Left lung (tissue), 10 donors: ENCODE data around the gene SPO11. TPM values are rescaled to one million over a fixed set of nuclear protein-coding genes. Genes with fewer than 3 reads are reported as not detected.
"Not testable (repeated sequence)": the region's sequence is repeated elsewhere in the genome, so short reads cannot be mapped to it uniquely, and the experiment has no call there.

ENCODE experiments used
- ATAC-seq: fragments of 200-7000 bp; cut with Tn5 transposase; one replicate; pipeline ENCODE4 v1.9.1; 2020; ENCODE audit warnings: moderate library complexity
- DNase-seq, 4 donors: peaks; one replicate each; pipeline ENCODE4 v3.0.0-alpha.2; 2013 to 2020
- H3K27ac ChIP-seq, 2 donors: fragments of 200-600 bp; sonication (generic) in 1 of 2; one replicate each; pipeline versions ENCODE4 v1.5.0 to v1.8.0; 2020 to 2021
- H3K27me3 ChIP-seq, 2 donors: fragments of 200-600 bp; sonication (generic) in 1 of 2; one replicate each; pipeline versions ENCODE4 v1.5.0 to v1.8.0; 2020 to 2021
- H3K36me3 ChIP-seq, 2 donors: fragments of 200-600 bp; sonication (generic) in 1 of 2; one replicate each; pipeline versions ENCODE4 v1.5.0 to v1.8.0; 2020 to 2021
- H3K4me1 ChIP-seq, 2 donors: fragments of 200-600 bp; one replicate each; pipeline ENCODE4 v1.8.0; 2021
- H3K4me3 ChIP-seq, 2 donors: fragments of 200-600 bp; sonication (generic) in 1 of 2; one replicate each; pipeline versions ENCODE4 v1.5.0 to v1.8.0; 2020 to 2021; ENCODE audit warnings: mild to moderate bottlenecking in 1 of 2
- H3K9me3 ChIP-seq, 2 donors: fragments of 200-600 bp; sonication (generic) in 1 of 2; one replicate each; pipeline versions ENCODE4 v1.5.0 to v1.8.0; 2020 to 2021
- intact Hi-C, 2 donors: fragments of 100-400 bp; cut with DNase I; formaldehyde crosslinking; loops; one replicate each; pipeline versions ENCODE4 v1.11.2 to v1.14.2; 2022
- polyA plus RNA-seq, 6 donors: library from polyadenylated mRNA; unstranded; fragments of 120-200 nt; gene quantifications; one replicate each; pipeline ENCODE4 v1.2.1, GENCODE V29; 2013; ENCODE audit not compliant: insufficient read length in 6 of 6
- total RNA-seq, 2 donors: library from RNA; stranded (reverse); fragmentation: NEBNext Ultra II Directional; extraction: Animal tissue kit (Norgen Biotek cat#: 25700); gene quantifications; one replicate each; pipeline ENCODE4 v1.2.1, GENCODE V29; 2021
- TF ChIP-seq, protein P1 (sequence below), 2 donors: fragments of 200-600 bp; sonication (generic) in 1 of 2; IDR thresholded peaks; one replicate each; pipeline versions ENCODE4 v1.5.0 to v1.8.0; 2021; ENCODE audit warnings: antibody characterized with exemption in 2 of 2
- donor health status: DM: no; HTN: yes; CAD: no.
- donor health status: DM: no; HTN: no; CAD: no.

SPO11 gene
- total and polyA plus RNA-seq, 8 donors, result not detected

DNA sequence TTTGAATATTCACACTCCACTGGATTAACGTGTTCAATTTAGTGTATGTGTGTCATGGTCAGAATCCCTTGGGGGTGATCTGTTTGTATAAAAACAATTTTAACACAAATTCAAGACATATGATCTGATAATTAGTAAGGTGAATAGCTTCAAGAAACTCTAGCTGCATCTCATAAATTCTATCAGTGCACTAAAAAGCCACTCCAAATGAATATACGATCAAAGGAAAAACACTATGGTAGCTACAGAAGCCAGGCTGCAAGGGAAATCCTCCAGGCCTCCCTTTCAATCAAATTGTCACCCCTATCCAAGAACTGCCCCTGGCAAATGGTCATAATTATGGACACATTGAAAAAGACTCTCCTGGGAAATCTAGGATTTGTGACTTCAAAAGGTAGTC lies 12.1 kb downstream of the SPO11 start:
- H3K27ac ChIP-seq, result no peak overlapping the region
- ATAC-seq, result no peak
- no peaks in the 10 kb centered on the region for H3K4me1 ChIP-seq
- intact Hi-C loops, result no loop called here
- H3K36me3 ChIP-seq, result no peaks in the 10 kb centered on the region
- TF ChIP-seq, protein P1, sequence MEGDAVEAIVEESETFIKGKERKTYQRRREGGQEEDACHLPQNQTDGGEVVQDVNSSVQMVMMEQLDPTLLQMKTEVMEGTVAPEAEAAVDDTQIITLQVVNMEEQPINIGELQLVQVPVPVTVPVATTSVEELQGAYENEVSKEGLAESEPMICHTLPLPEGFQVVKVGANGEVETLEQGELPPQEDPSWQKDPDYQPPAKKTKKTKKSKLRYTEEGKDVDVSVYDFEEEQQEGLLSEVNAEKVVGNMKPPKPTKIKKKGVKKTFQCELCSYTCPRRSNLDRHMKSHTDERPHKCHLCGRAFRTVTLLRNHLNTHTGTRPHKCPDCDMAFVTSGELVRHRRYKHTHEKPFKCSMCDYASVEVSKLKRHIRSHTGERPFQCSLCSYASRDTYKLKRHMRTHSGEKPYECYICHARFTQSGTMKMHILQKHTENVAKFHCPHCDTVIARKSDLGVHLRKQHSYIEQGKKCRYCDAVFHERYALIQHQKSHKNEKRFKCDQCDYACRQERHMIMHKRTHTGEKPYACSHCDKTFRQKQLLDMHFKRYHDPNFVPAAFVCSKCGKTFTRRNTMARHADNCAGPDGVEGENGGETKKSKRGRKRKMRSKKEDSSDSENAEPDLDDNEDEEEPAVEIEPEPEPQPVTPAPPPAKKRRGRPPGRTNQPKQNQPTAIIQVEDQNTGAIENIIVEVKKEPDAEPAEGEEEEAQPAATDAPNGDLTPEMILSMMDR (IDR thresholded peaks at IDR 0.05), result no peak
- no peak for DNase-seq
- no peak overlapping the region for H3K4me3 ChIP-seq
- H3K9me3 ChIP-seq, result no peaks in the 10 kb centered on the region
- peaks cover 3 to 45% of the 10 kb centered on the region in 2 donors for H3K27me3 ChIP-seq

DNA sequence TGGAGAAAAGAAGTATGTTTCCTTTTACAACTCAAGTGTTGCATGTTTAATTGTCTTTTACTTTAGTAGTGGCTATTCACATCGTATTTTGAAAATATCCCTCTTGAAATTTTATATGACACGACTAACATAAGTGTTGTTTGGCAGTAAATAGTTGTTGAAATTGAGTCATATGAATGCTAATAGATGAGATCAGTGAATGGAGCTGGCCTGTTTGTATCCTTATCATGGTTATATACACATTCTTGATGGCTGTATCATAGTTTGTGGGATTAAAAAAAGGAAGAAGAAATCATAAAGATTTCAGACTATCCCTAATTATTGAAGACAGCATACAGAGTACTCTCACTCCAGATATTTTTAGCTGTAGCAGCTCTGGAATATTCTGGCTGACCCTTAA lies 13.2 kb downstream of the SPO11 start:
- Histone ChIP-seq H3K9me3 (no peaks in the 10 kb centered on the region), H3K4me1 (no peaks in the 10 kb centered on the region), H3K27me3 (peaks cover 3 to 40% of the 10 kb centered on the region in 2 donors), H3K36me3 (no peaks in the 10 kb centered on the region), H3K4me3 (no peak overlapping the region), H3K27ac (no peak overlapping the region)
- TF ChIP-seq, protein P1 (IDR thresholded peaks at IDR 0.05), result no peak
- DNase-seq (no peak), ATAC-seq (no peak)
- intact Hi-C loops, result no loop called here

DNA sequence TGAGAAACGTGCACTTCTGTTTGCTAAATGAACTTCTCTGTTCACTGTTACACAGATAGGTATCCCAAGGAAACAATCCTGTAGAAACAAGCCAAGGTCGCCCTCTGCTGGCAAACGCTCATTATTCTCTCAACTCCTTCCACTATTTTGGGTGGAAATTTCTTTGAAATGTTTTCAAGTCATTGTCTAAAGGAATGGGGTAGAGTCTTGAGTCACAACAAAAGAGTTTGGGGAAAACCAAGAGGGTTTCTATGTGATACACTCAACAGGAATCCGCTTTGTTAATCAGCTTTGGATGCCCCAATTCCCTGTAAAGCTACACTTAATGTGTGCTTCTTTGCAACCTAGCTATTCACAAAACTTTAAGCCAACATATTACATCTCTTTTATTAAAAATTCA lies 16.9 kb downstream of the SPO11 start:
- Histone ChIP-seq H3K4me3 (no peak overlapping the region), H3K4me1 (peaks cover 0 to under 1% of the 10 kb centered on the region in 2 donors), H3K27ac (no peak overlapping the region), H3K27me3 (peaks cover 0 to 19% of the 10 kb centered on the region in 2 donors), H3K36me3 (no peaks in the 10 kb centered on the region), H3K9me3 (no peaks in the 10 kb centered on the region)
- TF ChIP-seq, protein P1 (IDR thresholded peaks at IDR 0.05), result peak; percentile 62 to 80
- ATAC-seq, result peak; percentile 80
- peak in 3 of 4 donors; percentile 65 to 79 (median 67) for DNase-seq
- intact Hi-C loops, result loop anchor here in 1 of 2 donors (5.0 kb wide), 1 partner anchor 254 kb away; no protein-coding TSS in a partner anchor

DNA sequence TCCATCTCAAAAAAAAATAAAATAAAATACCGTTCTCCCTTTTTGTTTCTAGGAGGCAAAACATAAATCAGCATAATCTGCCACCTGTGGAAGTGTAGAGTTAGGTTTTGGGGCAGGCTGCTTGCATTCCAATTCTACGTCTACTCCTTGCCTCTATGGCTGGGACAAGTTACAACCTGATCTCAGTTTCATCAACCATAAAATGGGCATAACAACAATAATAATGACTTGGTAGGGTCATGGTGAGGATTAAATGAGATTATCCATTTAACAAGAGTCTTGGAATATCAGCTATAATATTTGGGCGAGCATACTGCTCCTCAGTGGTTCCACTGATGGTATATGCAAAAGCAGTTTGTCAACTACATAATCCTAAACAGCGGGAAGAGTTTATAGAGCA lies 17.8 kb downstream of the SPO11 start:
- H3K4me3 ChIP-seq, result no peak overlapping the region
- no peak for DNase-seq
- intact Hi-C loops, result loop anchor here in 1 of 2 donors (5.0 kb wide), 1 partner anchor 255 kb away; no protein-coding TSS in a partner anchor

DNA sequence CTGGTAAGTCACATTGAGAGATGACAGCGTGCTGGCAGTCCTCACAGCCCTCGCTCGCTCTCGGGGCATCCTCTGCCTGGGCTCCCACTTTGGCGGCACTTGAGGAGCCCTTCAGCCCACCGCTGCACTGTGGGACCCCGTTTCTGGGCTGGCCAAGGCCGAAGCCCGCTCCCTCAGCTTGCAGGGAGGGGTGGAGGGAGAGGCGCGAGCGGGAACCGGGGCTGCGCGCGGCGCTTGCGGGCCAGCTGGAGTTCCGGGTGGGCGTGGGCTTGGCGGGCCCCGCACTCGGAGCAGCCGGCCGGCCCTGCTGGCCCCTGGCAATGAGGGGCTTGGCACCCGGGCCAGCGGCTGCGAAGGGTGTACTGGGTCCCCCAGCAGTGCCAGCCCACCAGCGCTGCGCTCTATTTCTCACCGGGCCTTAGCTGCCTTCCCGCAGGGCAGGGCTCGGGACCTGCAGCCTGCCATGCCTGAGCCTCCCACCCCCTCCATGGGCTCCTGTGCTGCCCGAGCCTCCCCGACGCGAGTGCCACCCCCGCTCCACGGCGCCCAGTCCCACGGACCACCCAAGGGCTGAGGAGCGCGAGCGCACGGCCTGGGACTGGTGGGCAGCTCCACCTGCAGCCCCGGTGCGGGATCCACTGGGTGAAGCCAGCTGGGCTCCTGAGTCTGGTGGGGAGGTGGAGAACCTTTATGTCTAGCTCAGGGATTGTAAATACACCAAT lies 18.8 kb downstream of the SPO11 start:
- DNase-seq, H3K27ac ChIP-seq, ATAC-seq, H3K36me3 ChIP-seq, H3K9me3 ChIP-seq, H3K4me3 ChIP-seq: not testable (repeated sequence)
- Histone ChIP-seq H3K27me3 (peaks cover 0 to 19% of the 10 kb centered on the region in 2 donors), H3K4me1 (peaks cover 7 to 18% of the 10 kb centered on the region in 2 donors)
- intact Hi-C loops, result loop anchor here in 1 of 2 donors (5.0 kb wide), 1 partner anchor 256 kb away; no protein-coding TSS in a partner anchor

More for the DNA sequence above, 17.8 kb downstream of the SPO11 start:
- Histone ChIP-seq H3K9me3 (no peaks in the 10 kb centered on the region), H3K4me1 (peaks cover 7 to 9% of the 10 kb centered on the region in 2 donors), H3K27me3 (peaks cover 0 to 19% of the 10 kb centered on the region in 2 donors), H3K36me3 (no peaks in the 10 kb centered on the region), H3K27ac (no peak overlapping the region)
- TF ChIP-seq, protein P1 (IDR thresholded peaks at IDR 0.05), result no peak
- ATAC-seq, result no peak

DNA sequence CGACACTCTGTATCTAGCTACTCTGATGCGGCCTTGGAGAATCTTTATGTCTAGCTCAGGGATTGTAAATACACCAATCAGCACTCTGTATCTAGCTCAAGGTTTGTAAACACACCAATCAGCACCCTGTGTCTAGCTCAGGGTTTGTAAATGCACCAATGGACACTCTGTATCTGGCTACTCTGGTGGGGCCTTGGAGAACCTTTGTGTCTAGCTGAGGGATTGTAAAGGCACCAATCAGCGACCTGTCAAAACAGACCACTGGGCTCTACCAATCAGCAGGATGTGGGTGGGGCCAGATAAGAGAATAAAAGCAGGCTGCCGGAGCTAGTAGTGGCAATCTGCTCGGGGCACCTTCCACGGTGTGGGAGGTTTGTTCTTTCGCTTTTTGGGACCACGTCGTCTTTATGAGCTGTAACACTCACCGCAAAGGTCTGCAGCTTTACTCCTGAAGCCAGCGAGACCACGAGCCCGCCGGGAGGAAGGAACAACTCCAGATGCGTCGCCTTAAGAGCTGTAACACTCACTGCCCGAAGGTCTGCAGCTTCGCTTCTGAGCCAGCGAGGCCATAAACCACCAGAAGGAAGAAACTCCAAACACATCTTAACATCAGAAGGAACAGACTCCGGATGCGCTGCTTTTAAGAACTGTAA lies 19.4 kb downstream of the SPO11 start:
- not testable (repeated sequence) for ATAC-seq, H3K36me3 ChIP-seq, H3K4me3 ChIP-seq, H3K9me3 ChIP-seq, DNase-seq, H3K27ac ChIP-seq
- H3K27me3 ChIP-seq, result peaks cover 0 to 19% of the 10 kb centered on the region in 2 donors
- H3K4me1 ChIP-seq, result peaks cover 7 to 18% of the 10 kb centered on the region in 2 donors
- intact Hi-C loops, result loop anchor here in 1 of 2 donors (5.0 kb wide), 1 partner anchor 257 kb away; no protein-coding TSS in a partner anchor
